ENCODE measurements around the gene HSF2. TPM values are rescaled to one million over a fixed set of nuclear protein-coding genes. Genes with fewer than 3 reads are reported as not detected.

HSF2 gene
- total and polyA plus RNA-seq, 10 of the 15 experiments (the other 5 are each of a cell fraction or from before 2014, with no cell fraction given), result 9.5 to 38.3 (median 16.8) TPM

GRCh38 chr6:122445274-122445673 lies 45.8 kb downstream of the HSF2 start (continued):
- TF ChIP-seq HSF1 (IDR thresholded peaks at IDR 0.05; ENCODE audit: low read depth, low read length), result no peak

GRCh38 chr6:122449069-122449468 lies 49.6 kb downstream of the HSF2 start:
- WGBS (ENCODE audit: insufficient coverage, insufficient replicate concordance, low lambda C conversion rate, missing lambda C conversion rate), result 64% methylated on average over 1 of the region's 1 CpG
- ChIA-PET CTCF (interaction anchor here (0.8 to 1.1 kb wide), 2 partner anchors 9 to 79 kb away, joined by 3 read pairs; no protein-coding TSS in a partner anchor), POLR2A (no interaction called here), SMC1A (ENCODE audit: uncharacterized antibody, unreplicated experiment) (interaction anchor here (0.6 to 1.6 kb wide), 3 partner anchors 36 to 81 kb away, joined by 3 read pairs; no protein-coding TSS in a partner anchor), RAD21 (ENCODE audit: unreplicated experiment) (interaction anchor here (1.6 kb wide), 1 partner anchor 81 kb away, joined by 4 read pairs; no protein-coding TSS in a partner anchor)
- no peak for TF ChIP-seq CHD2 (IDR thresholded peaks at IDR 0.05; ENCODE audit: borderline replicate concordance, low read depth, low read length)
- FAIRE-seq, result no peak
- Histone ChIP-seq H3K4me3 (no peak overlapping the region), H3K9me3 (replicated peaks; ENCODE audit: control insufficient read depth, insufficient read depth, low read length) (no peaks in the 10 kb centered on the region), H3K27ac (ENCODE audit: control insufficient read depth, insufficient read depth) (no peak overlapping the region), H3K79me2 (ENCODE audit: control insufficient read depth, insufficient read depth, low read length) (no peaks in the 10 kb centered on the region), H3K27me3 (replicated peaks in 1 of 2; ENCODE audit: control insufficient read depth in 2 of 2, insufficient read depth in 2 of 2, low read length in 1 of 2) (no peaks in the 10 kb centered on the region), H3K36me3 (ENCODE audit: control insufficient read depth in 2 of 2, insufficient read depth in 2 of 2, low read length in 1 of 2) (peaks cover 0 to 15% of the 10 kb centered on the region in 2 experiments; a peak in 3 of 4 replicates), H3K9ac (ENCODE audit: control insufficient read depth, insufficient read depth, low read length) (no peak overlapping the region), H3K4me1 (ENCODE audit: control insufficient read depth, insufficient read depth, low read length) (no peaks in the 10 kb centered on the region), H2AFZ (ENCODE audit: control insufficient read depth, low read depth, low read length) (no peak overlapping the region), H4K20me1 (ENCODE audit: control insufficient read depth, insufficient read depth) (no peaks in the 10 kb centered on the region), H3K4me2 (ENCODE audit: control insufficient read depth, insufficient read depth) (no peak overlapping the region)
- intact Hi-C loops (cut with micrococcal nuclease; ENCODE audit: unreplicated experiment), result no loop called here
- no TSS peak for BruUV-seq (replicated peaks)
- in situ Hi-C loops (cut with MboI), result no loop called here
- no peak for DNase-seq (ENCODE audit: low read depth, low spot score)
- ATAC-seq, result no peak

GRCh38 chr6:122452509-122452908 lies 53.1 kb downstream of the HSF2 start:
- FAIRE-seq (no peak), DNase-seq (ENCODE audit: low read depth, low spot score) (no peak), ATAC-seq (no peak)
- no peaks in the 10 kb centered on the region for H3K9me3 ChIP-seq (replicated peaks; ENCODE audit: control insufficient read depth, insufficient read depth, low read length)
- RAD21 ChIA-PET (ENCODE audit: unreplicated experiment), result no interaction called here
- in situ Hi-C loops (cut with MboI) (loop anchor here (25.0 kb wide), 1 partner anchor 1115 kb away; the partner anchor contains the start of gene TBC1D32), intact Hi-C loops (cut with micrococcal nuclease; ENCODE audit: unreplicated experiment) (no loop called here)
- H3K4me2 ChIP-seq (ENCODE audit: control insufficient read depth, insufficient read depth), result no peak overlapping the region
- H3K4me3 ChIP-seq, result no peak overlapping the region
- H3K9ac ChIP-seq (ENCODE audit: control insufficient read depth, insufficient read depth, low read length), result no peak overlapping the region
- H3K27ac ChIP-seq (ENCODE audit: control insufficient read depth, insufficient read depth), result no peak overlapping the region
- POLR2A ChIA-PET, result no interaction called here
- no peaks in the 10 kb centered on the region for H3K79me2 ChIP-seq (ENCODE audit: control insufficient read depth, insufficient read depth, low read length)
- H4K20me1 ChIP-seq (ENCODE audit: control insufficient read depth, insufficient read depth), result no peaks in the 10 kb centered on the region
- 100% methylated on average over 1 of the region's 1 CpG for WGBS (ENCODE audit: insufficient coverage, insufficient replicate concordance, low lambda C conversion rate, missing lambda C conversion rate)
- no TSS peak for BruUV-seq (replicated peaks)
- SMC1A ChIA-PET (ENCODE audit: uncharacterized antibody, unreplicated experiment), result interaction anchor here (1.3 kb wide), 1 partner anchor 10 kb away, joined by 3 read pairs; no protein-coding TSS in a partner anchor
- H3K27me3 ChIP-seq (replicated peaks in 1 of 2; ENCODE audit: control insufficient read depth in 2 of 2, insufficient read depth in 2 of 2, low read length in 1 of 2), result no peaks in the 10 kb centered on the region
- no peaks in the 10 kb centered on the region for H3K4me1 ChIP-seq (ENCODE audit: control insufficient read depth, insufficient read depth, low read length)
- H2AFZ ChIP-seq (ENCODE audit: control insufficient read depth, low read depth, low read length), result no peak overlapping the region
- CTCF ChIA-PET, result interaction anchor here (0.9 to 1.1 kb wide), 2 partner anchors 9 to 32 kb away, joined by 3 read pairs; no protein-coding TSS in a partner anchor
- H3K36me3 ChIP-seq (ENCODE audit: control insufficient read depth in 2 of 2, insufficient read depth in 2 of 2, low read length in 1 of 2), result peaks cover 2 to 25% of the 10 kb centered on the region in 2 experiments; a peak in 3 of 4 replicates
- TF ChIP-seq WRNIP1 (IDR thresholded peaks at IDR 0.05; ENCODE audit: borderline replicate concordance, low read depth, low read length) (no peak), E2F8 (IDR thresholded peaks at IDR 0.05; ENCODE audit: low read depth, partially characterized antibody) (no peak), NFYA (IDR thresholded peaks at IDR 0.05; ENCODE audit: borderline replicate concordance, low read depth, low read length) (no peak), IRF3 (IDR thresholded peaks at IDR 0.05) (no peak), MLLT1 (IDR thresholded peaks at IDR 0.05) (no peak)
